GM10248 (cell line): ENCODE data around the gene IL22RA2.

Experiments used
- CTCF ChIA-PET: fragments of 300-600 bp; sonication (Branson Sonifier 250); formaldehyde crosslinking; extraction: SDS; loops from one replicate; lab custom pipeline; 2021; ENCODE audit warnings: antibody characterized with exemption; lab: Yijun Ruan, JAX
- POLR2A ChIA-PET: fragments of 350-650 bp; sonication (Branson Sonifier 250); formaldehyde crosslinking; extraction: SDS; loops from one replicate; lab custom pipeline; 2020; ENCODE audit warnings: antibody characterized with exemption; lab: Yijun Ruan, JAX
- DNase-seq: peaks from one replicate; pipeline ENCODE4 v3.0.0; 2012; ENCODE audit errors: extremely low spot score
- TF ChIP-seq, protein P1 (sequence below): IDR thresholded peaks from 2 replicates; pipeline ENCODE4 v1.5.1; 2012; ENCODE audit warnings: mild to moderate bottlenecking, low read depth; ENCODE audit errors: extremely low read depth, missing control alignments, control extremely low read depth

Gene IL22RA2

DNA sequence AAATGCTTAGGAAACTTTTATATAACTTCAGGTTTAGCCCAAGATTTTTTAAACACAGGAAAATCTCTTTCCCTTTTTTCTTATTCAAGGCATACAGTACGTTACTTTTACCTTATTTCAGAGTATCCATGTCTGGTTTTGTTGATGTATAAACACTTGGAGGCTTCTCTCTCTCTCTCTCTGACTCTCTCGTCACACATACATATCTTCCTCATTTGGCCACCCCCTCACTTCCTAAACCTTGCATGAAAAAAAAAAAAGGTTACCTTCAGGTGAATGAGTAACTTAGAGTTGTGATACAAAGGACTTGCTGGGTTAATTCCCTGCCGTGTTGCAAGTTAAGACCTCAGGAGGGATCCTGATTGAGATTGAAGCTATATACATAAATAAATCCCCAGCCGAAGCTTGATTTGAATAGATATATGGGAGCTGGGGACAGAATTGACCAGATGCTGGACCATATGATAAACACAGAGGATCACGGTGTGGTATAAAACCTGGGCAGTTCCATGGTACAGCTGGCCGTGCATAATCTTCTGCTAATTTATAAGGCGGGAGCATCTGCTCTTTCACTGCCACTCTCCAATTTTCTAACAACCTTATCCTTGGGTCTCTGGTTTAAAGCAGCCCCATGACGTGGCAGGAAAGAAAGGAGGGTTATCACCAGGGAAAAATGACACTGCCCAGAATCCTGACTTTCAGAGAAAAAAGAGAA is 73.6 kb downstream of the IL22RA2 start:
- CTCF ChIA-PET, result interaction anchor here (0.6 to 1.6 kb wide), 2 partner anchors 66 to 264 kb away, joined by 3 to 8 read pairs; no protein-coding TSS in a partner anchor
- no peak for DNase-seq
- POLR2A ChIA-PET, result no interaction called here
- TF ChIP-seq, protein P1, sequence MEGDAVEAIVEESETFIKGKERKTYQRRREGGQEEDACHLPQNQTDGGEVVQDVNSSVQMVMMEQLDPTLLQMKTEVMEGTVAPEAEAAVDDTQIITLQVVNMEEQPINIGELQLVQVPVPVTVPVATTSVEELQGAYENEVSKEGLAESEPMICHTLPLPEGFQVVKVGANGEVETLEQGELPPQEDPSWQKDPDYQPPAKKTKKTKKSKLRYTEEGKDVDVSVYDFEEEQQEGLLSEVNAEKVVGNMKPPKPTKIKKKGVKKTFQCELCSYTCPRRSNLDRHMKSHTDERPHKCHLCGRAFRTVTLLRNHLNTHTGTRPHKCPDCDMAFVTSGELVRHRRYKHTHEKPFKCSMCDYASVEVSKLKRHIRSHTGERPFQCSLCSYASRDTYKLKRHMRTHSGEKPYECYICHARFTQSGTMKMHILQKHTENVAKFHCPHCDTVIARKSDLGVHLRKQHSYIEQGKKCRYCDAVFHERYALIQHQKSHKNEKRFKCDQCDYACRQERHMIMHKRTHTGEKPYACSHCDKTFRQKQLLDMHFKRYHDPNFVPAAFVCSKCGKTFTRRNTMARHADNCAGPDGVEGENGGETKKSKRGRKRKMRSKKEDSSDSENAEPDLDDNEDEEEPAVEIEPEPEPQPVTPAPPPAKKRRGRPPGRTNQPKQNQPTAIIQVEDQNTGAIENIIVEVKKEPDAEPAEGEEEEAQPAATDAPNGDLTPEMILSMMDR, result no peak

DNA sequence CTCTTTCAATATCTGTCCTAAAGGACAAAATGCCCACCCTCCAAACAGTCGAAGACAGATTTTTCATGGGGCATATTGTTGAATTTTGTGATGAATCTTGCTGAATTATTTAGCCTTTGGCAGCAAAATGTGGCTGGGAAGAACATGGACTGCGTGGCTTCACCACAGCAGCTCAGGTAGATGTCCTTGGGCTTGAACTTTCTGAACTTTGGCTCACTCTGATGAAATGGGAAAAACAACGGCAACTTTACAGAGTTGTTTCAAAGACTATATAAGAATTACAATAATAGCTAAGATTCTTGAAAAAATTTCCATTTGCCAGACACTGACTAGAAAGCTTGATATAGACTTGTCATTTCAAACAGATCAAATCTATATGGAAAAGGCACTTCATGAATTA is 75.9 kb downstream of the IL22RA2 start:
- ChIA-PET CTCF (interaction anchor here (1.0 to 6.2 kb wide), 6 partner anchors 9 to 217 kb away, joined by 3 to 155 read pairs (median 10); no protein-coding TSS in a partner anchor), POLR2A (no interaction called here)
- DNase-seq, result no peak
- TF ChIP-seq, protein P1, result no peak

DNA sequence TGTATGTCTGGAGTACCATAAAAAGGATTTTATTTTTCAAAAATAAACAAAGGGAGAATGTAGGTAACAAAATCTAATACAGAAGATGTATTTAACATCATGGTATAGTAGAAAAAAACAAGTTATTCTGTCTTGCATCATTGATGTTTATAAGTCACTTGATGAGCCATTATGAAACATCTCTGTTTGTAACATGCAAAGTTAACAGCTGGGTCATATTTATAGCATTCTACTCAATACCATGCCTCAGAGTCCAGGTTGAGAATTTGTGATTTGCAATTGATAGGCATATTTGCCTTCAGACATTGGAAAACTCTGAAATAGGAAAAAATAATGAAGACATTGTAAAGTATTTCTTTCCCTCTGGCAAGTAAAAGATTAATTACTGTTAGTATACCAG is 76.4 kb downstream of the IL22RA2 start:
- ChIA-PET POLR2A (no interaction called here), CTCF (interaction anchor here (1.0 to 6.2 kb wide), 9 partner anchors 10 to 218 kb away, joined by 3 to 155 read pairs (median 5); no protein-coding TSS in a partner anchor)
- no peak for DNase-seq
- TF ChIP-seq, protein P1, result no peak

DNA sequence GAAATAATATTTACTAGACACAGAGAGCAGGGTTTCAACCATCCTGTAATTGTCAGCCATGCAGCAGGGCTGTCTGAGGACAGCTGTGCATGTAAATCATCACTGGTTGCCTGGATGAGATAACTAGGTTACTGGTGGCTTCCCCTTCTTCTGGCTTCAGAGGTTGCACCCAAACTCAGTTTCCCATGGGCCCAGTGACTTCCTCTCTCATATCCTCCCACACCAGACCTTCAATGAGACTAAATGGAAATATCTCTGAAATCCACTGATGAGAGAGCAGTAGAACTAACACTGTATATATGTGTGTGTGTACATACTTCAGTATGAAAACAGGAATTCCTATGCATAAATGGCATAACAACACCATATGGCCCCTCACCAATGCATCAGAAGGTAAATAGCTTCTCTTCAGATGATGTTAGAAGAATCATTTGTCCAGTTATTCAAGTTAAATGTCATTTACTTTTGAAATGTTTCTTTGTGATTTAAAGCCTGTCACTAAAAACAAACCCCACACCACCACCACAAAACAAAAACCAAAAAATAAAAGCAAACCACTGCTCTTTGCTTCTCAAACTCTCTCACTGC is 77.7 kb downstream of the IL22RA2 start:
- peak; percentile 64 for DNase-seq
- TF ChIP-seq, protein P1, result no peak
- POLR2A ChIA-PET, result no interaction called here
- CTCF ChIA-PET, result interaction anchor here (0.7 to 6.2 kb wide), 23 partner anchors 8 to 775 kb away, joined by 3 to 155 read pairs (median 5); no protein-coding TSS in a partner anchor

DNA sequence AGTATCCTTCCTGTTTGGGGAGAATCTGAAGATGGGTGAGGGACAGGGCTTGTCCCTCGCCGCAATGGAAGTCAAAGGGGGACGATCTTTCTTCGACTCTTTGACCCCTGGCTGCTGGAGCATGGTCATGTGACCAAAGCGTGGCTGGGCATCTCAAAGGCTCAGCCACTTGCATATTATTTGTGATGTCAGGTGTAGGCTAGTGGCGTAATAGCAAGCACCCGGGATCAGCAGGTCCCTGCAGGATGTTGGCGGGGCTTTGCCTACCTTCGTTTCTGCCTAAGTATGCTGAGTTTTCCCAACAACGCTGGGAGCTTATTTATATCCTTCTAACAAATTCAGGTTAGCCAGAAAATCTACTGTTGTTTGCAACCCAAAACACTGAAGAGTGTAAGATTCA is 78.4 kb downstream of the IL22RA2 start:
- TF ChIP-seq, protein P1, result no peak
- POLR2A ChIA-PET, result no interaction called here
- CTCF ChIA-PET, result interaction anchor here (0.7 to 6.2 kb wide), 52 partner anchors 8 to 776 kb away, joined by 3 to 155 read pairs (median 5); partner anchors contain the start of gene IFNGR1
- DNase-seq, result no peak

DNA sequence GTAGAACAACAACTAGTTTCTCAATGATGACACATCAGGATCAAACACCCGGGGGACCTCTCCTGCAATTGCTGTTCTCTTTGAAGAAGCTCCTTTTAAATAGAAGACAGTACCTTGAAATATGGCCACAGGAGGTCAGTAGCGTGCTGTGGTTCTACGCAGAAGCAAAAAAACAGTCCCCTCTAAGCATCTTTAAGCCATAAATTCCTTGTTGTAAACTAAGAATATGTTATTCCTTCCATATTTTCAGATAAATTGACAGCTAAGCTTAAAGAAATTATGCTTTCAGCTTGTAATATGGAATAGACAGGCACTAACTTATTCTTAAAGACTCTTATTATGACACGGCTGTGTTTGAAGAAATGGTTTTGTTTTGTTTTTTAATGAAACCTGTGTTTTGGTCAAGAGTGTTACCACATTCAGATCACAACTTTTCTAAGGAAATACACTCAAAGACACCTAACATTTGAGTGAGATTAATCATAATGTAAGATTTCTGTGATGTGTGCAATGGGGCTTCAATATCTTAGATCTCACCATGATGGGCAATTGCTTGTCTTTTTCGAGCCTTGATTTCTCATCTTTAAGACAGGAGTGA is 78.9 kb downstream of the IL22RA2 start:
- TF ChIP-seq, protein P1, result peak; percentile 66
- DNase-seq, result peak; percentile 43
- ChIA-PET CTCF (interaction anchor here (0.6 to 6.2 kb wide), 71 partner anchors 9 to 913 kb away, joined by 3 to 155 read pairs (median 4); partner anchors contain the start of genes IFNGR1 and IL20RA), POLR2A (interaction anchor here (0.6 kb wide), 1 partner anchor 9 kb away, joined by 3 read pairs; no protein-coding TSS in a partner anchor)
